Measurements from ENCODE around the gene SH3BGR.
"Not testable (repeated sequence)": the region's sequence is repeated elsewhere in the genome, so short reads cannot be mapped to it uniquely, and the experiment has no call there.

SH3BGR gene

DNA sequence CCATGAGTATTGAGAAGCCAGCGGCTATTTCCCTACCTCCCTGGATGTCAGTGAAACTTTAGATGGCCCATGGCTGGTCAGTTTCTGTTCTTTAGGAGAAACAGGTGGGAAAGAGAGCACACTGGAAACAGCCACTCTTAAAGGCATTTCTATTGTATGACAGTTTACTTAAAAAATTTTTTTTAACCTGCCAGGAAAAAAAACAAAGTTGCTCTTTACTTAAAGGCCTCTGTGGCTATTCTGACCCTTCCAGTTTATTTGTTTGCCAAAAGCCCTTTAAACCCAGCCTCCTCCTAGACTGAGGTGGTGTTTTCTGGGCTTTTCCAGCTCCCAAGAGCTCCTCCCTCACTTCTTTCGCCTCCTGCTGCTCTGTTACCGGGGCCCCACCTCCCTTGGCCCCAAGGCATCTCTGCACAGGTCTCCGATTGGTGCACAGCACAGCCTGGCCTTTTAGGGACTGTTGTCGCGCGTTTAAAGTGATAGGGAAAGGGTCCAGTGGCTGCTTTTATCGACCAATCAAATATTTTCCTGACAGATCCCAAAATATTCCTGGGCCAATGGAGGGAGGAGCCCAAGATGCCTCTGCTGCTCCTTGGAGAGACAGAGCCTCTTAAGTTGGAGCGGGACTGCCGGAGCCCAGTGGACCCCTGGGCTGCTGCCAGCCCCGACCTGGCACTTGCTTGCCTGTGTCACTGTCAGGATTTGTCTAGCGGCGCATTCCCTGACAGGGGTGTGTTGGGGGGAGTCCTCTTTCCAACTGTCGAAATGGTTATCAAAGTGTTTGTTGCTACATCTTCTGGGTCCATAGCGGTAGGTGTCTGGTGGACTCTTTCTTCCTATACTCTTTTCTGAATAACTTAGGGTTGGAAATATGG is at the start of gene SH3BGR:
TSS of gene SH3BGR (plus strand) at position 639 of the 875 bp plus-strand sequence. CDS start at position 766, 127 bp downstream.
- DNase-seq, result no peak

DNA sequence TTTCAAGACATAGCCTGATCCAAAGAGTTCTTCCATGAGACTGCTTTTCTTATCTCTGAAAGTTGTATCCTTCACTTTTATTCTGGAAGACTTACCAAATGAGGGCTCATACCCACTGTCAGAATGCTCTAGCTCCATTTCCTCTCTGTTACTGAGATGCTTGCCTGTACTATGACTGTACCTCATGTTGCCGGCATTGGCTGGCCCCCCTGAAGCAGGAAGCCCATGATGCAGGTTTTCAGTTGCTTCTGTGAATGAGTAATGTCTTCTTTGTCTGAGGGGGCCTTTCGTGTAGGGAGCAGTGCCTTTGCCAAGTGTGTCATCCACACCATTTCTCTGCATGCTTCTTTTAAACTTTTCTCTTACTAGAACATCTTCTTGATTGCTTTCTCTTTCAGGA is 45.7 kb upstream of the SH3BGR start:
- no peak for DNase-seq

DNA sequence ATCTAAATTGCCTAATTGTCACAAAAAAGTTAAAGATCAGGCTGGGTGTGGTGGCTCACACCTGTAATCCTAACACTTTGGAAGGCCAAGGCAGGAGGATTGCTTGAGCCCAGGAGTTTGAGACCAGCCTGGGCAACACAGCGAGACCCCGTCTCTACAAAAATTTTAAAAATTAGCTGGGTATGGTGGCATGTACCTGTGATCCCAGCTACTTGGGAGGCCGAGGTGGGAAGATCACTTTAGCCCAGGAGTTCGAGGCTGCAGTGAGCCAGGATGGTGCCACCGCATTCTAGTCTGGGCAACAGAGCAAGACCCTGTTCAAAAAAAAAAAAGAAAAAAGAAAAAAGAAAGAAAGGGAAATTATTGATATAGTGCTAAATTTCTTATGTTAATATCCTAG is 32.6 kb upstream of the SH3BGR start:
- DNase-seq, result not testable (repeated sequence)

DNA sequence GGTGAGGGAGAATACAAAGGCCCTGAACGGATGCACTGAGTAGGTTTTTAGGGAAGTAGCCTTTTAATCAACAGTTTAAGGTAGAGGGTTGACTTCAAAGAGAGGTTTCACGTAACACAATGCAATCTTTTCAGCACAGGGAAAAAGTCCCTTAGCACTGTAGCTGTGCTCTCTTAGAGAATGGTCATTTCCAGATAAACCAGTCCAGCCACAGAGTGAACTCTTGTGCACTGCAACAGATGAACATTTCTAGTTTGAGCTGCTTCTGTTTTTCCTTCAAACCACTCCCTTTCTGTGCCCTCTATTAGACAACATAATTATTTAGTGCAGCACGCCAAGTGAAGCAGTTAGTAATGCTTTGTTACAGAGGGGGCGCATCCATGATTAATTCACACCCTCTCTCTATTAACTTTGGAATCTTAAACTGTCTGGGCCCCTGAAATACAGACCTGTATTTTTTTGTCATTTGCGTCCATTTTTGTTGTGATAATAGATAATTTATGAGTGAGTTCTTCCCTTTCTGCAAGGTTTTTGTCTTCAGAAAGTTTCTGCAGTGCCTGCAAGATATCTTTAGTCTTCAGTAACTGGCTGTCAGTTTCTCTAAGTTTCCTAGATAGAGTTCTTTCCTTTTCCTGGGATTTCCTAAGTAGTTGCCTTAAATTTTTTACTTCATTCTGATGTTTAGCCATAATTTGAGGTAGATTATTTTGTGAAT is 29.1 kb upstream of the SH3BGR start:
- no peak for DNase-seq

DNA sequence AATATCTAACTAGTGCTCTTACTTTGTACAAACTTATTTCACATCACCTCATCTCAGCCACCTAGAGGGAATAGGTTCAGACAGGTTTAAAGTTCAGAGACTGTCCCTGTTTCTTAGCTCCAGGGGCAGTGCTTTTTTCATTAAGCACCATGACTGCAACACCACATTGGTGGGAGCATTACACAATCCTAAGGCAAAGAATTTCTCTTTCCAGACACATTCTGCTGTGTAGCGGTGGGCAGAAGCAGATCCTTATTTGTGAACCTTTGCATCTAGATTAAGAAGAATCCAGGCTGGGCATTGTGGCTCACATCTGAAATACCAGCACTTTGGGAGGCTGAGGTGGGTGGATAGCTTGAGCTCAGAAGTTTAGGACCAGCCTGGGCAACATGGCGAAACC is 22.3 kb upstream of the SH3BGR start:
- no peak for DNase-seq

DNA sequence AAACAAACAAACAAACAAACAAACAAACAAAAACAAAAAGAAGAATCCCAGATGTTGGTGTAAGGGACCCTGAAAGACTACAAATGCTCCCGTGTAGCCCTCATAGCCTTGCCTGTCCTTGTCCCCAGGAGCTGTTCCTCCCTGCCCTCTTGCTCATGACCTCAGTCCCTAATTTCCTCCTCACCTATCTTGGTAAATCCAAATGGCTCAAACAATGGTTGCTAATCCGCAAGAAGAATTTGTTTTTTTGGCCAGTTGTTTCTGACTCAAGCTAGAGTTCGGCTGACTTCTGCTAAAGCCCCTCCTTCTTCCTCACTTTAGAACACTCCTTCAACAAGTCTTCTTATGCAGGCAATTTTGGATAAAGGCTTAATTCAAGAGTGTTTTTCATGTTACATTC is 21.8 kb upstream of the SH3BGR start:
- DNase-seq, result no peak

DNA sequence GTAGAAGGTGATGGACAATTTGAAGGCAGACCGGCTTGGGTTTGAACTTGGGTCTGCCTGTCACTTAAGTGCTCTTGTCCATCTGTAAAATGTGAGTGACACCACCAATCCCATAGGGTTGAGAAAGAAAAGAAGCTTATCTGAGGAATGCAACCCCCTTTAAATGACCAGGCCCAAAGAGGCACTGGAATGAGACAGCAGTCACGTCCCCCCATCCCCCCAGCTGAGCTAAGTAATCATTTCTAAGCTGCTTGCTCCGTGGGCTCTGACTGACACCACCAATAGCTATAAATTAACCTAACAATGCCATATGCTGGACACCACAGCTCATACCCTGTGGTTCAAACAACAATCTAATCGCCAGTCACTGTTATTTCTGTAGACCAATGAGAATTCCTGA is 21.3 kb upstream of the SH3BGR start:
- DNase-seq, result no peak

DNA sequence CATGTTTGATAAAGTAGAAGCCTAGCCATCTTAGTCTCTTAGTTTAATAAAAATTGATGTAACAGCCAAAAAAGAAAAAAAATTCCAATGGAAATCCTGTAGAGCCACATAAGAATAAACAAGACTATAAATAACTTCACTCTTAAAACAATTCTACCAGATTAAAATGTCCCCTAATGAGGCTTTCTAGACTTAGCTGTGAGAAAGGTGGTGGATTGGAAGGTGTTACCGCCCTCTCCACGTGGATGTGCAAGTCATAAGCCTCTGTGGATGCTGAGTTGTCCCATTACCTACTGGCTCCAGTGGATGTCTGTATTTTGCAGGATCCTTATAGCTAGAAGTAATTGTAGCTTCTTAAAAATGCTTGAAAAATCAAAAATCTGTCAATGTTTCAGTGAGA is 20.8 kb upstream of the SH3BGR start:
- DNase-seq, result no peak

DNA sequence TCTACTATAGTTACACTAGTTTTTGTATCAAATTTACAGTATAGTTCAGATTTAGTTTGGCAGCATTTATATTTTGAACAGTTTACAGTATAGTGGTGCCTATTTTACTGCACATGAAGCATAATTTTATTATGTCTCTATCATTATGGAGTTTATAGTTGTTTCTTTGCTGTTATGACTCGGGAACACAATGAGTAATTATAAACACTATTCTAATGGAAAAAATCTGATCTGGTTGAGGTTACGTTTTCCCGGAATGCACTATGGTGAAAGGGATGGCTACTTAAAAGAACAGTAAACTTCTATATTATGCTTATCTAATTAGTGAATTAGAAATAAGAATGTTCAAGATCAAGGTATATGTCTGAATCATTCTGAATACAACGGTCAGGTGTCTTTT is 16.8 kb upstream of the SH3BGR start:
- DNase-seq, result no peak

DNA sequence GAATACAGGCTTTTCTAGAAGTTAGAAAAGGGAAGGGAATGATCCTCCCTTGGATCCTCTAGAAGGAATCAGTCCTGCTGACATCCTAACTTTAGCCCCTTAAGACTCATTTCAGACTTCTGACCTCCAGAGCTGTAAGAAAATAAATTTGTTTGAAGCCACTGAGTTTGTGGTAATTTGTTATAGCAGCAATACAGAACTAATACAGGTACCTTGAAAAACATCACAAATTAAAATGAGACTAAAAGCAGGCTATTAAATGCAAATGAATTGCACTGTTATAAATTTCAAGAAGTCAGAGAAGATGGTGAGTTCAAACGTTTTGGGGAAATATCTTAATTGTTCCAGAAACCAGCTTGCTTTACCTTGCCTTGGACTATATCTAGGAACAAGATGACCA is 12.5 kb upstream of the SH3BGR start:
- DNase-seq, result no peak

DNA sequence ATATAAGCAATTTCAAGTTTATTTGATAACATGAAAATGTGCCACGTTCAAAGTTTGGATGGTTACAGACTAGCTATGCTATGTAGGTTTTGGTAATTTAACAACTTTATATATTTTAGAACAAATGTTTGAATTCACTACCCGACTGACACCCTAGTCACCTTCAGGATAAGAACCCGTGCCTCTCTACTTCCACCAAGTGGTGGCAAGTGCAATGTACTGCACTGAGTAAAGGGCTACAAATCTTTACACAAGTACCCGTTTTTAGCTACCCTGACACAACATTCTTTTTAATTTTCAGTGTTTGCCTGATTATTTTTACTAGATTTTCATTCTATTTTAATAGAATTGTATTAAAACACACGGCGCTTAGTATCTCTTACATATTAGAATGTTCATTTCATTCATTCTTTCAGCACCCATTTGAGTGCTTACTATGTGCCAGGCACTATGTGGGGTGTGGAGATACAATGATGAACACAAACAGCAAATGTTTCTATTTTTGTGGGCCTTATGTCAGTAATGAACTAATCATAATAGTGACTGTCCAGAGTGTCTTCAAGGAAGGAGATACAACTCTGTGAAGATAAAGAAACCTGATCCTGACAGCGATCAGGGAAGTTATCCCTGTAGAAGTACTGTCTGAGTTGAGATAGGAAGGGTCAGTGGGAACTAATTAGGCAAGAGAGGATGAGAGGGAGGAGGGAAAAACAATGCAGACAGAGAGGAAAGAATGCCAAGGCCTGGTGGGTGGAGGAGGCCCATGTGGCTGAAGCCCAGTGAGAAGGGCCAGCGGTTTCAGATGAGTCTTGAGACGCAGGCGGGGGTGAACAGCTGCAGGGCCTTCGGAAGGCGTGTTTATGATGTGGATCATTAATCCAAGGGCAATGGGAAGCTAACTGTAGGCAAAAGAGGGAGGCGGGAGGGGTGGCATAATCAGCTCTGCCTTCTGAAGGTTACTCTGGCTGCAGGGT is 10.0 kb upstream of the SH3BGR start:
- DNase-seq, result no peak

DNA sequence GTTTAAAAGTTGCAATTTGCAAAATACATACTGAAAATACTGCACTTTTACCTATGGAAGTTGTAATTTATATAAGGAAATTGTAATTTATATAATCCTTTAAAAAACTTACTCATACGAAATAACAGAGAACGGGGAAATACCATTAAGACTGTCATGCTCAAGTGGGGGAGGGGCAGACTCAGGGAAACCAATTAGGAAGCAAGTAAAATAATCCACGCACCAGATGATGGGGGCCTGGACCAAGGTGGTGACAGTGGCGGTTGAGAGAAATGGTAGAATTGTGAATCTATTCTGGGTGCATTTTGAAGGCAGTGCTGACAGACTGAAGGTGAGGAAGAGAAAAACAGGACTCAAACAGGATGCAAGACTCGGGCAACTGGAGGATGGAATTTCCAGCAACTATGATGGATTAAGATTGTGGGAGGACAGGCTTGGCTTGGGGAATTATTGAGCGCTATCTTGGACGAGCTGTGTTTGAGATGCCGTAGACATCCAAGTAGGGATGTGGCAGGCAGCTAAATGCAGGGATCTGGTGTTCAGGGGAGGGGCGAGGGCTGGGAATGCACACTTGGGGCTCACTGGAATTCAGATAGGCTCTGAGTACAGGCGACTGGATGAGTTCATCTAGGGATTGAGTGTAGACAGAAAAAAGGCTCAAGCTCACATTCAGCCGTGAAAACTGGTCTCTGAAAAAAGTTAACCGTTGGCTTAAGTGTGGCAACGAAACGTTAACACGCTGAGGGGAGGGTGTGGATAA is 7.2 kb upstream of the SH3BGR start:
- DNase-seq, result peak; percentile 62

DNA sequence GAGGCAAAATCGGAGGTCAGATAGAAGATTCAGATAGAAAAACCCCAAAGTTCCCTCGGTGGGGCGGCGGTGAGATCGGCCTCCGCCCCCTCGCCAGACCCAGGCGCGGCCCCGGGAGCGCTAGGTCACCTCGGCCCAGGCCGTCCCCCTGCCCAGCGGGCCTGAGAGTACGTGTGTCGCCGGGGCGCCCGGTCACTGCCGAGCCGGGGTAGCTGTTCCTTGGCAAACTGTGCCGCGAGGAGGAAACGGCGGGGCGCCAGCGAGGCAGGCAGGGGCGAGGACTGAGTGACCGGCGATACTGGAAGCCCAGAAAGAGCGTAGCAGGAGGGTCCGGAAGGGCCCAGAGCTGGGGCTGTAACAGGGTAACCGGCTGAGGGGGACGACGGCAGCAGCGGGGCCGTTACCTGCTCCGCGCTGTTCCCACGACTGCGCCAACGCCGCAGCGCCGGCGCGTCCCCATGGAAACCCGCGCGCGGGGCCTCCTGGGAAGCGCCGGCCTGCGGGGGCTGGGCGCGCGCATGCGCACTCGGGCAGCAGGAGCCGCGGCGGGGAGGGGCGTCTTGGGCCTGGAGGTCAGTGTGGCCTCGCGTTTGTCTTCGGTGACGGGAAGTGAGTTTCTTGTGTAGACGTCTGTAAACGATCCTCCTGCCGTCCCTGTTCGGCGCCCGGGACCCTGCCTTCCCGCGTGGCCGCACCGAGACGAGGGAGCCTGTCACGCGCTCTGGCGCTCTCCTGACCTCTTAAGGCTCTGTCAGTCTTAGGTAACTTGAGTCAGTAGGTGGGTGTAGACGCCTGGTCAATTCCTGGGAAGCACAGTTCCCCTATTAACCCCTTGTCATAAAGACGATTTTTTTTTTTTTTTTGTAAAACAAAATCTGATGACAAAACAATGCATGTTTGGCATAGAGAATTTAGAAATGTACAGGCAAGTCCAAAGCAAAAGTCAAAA is 6.2 kb upstream of the SH3BGR start, which contains the start of gene LCA5L:
TSS of gene LCA5L (minus strand) at position 458 of the 949 bp plus-strand sequence. CDS start 17,285 bp downstream, outside the sequence.
- peak; percentile 99 for DNase-seq

DNA sequence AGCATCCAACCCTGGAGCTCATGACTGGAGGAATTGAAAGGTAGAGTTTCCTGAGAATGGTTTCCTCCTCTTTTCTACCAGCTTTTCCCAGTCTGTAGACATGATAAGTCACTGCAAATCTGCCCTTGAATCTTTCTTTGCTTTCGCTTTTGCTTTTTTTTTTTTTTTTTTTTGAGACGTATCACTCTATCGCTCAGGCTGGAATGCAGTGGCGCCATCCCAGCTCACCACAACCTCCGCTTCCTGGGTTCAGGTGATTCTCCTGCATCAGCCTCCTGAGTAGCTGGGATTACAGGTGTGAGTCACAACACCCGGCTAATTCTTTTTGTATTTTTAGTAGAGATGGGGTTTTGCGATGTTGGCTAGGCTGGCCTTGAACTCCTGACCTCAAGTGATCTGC is 4.5 kb upstream of the SH3BGR start:
- no peak for DNase-seq

DNA sequence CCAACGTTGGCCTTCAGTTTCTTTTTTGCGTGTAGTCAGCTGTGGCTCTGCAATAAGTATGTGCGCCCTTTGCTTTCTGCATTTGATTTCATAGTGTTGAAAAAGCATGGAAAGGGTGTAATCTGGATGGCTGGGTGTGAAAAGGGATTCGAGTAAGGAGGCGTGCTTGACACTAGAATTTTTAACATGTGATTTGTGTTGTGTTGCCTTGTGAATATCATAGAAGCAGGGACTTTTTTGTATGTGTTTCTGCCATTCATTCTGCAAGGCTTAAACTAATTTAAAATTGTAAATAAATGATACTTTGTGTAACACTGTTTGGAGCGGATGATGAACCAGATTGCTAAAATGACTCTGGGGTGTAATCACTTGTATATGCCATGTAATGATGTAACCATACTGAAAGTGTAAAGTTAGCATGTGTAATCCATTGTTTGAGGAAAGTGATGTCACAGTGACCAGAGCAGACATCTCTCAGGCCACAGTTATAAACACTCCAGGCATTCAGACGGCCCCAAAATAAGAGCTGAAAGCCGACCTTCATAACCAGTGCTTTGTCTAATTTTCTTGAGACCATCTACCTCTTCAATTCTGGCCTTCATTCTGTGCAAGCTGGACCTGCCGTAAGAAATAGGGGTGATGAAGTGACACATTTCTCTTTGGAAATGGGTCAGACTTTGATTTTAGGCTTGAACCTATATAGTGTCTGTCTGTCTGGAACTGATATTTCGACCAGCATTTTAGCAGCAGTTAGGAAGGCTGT is 618 bp downstream of the SH3BGR start:
- no peak for DNase-seq

DNA sequence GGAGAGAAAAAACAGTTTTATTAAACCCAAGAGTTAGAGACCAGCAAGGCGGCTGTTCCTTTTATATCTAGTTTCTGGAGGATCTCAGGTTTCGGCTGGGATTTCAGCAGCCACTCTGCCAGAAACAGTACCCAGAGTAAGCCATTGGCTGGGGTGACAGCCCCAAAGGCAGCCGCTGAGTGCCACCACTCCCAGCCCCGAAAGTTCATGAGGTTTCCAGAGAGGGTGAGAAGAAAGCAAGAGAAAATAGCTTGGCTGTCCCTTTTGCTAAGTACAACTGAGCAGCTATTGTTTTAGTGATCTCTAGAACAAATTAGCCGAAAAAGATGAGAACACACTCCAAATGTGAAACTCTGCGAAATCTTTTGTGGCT is 1.2 kb downstream of the SH3BGR start:
- no peak for DNase-seq

DNA sequence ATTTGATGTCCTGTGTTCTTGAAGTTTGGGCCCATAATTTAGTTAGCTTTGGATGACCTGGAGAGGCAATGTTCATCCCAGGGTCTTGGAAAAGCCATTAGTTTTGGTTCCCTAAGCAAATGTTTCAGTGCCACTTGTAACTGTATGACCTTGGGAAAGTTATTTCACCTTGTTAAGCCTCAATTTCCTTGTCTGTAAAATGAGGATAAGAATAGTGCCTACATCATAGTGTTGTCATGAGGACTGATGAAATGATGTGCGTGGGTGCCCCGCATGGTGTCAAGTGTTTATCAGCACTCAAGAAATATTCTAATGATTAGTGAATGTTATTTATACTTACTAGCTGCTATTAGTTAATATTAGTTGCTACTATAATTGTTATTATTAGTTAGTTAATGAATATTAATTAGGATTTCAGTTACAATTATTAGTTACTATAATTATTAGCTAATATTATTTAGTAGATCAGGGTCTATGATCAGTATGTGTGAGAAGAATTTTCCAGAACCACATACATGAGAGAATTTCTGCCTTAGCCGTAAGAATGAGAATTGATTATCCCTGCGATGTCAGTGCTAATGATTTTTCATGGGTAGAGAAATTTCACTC is 1.9 kb downstream of the SH3BGR start:
- DNase-seq, result no peak

DNA sequence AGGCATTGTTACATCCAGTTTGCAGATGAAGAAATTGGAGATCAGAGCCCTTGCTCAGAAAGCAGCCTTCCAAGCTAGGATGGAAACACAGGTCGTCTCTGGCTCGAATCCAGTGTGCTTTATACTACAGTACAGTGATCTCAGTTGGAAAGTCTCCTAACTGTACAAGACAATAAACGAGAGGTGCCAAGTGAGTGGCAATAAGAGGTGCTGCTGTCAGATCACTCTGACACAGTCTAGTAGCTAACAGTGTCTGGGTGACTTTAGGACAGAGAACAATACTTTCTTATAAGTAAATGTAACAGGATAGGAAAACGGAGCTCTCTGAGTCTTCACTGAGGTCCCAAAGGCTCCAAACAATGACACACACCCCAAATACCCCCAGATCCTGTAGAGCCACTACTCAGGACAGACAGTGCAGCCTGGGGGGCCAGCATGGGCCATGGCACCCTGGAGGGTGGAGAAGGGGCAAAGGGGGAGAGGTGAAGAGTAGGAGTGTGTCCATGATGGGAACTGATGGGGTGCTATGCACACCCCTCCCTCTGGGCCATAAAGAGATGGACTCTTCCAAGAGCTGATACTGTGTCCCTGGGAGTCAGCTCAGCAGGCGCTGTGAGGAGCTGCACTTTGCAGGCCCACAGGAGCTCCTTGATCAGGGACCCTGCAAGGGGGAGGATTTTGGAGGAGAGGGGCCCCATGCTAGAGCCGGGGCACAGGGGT is 3.3 kb downstream of the SH3BGR start:
- DNase-seq, result no peak

DNA sequence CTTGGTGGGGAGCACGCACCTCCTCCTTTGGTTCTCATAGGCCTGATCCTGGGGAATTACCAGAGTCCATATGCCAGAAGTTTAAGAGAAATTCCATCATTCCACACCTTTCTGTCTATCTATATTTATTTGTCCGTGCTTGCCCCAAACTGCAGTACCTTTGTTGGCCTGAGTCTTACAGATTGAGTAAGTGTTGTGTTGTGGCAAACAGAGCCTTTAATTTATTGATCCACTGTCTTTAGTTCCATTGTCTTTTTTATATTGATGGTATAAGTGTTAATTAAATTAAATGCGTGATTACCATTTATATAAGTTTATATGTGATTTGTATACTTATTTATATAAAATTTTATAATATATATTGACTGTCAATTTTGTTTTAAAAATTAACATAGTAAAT is 4.9 kb downstream of the SH3BGR start:
- no peak for DNase-seq
